GM10266 (cell line): Measurements from ENCODE around the gene STARD8.

Experiments
- DNase-seq: peaks from one replicate; pipeline ENCODE4 v3.0.0; 2012; ENCODE audit errors: extremely low spot score
- CTCF ChIP-seq: IDR thresholded peaks from 2 replicates; pipeline ENCODE4 v1.5.1; 2012; ENCODE audit warnings: mild to moderate bottlenecking, low read depth; ENCODE audit not compliant: control insufficient read depth, insufficient read depth; ENCODE audit errors: missing control alignments

The STARD8 gene

GRCh38 chrX:68710870-68711576 is 63.6 kb downstream of the STARD8 start:
- DNase-seq: peak; percentile 35
- peak; percentile 58 for TF ChIP-seq CTCF

GRCh38 chrX:68711845-68712244 is 64.4 kb downstream of the STARD8 start:
- DNase-seq: no peak
- TF ChIP-seq CTCF: no peak

- no peak for TF ChIP-seq CTCF
- no peak for DNase-seq
Observed at GRCh38 chrX:68714856-68715255, 67.4 kb downstream of the STARD8 start.

GRCh38 chrX:68717196-68717595 is 69.7 kb downstream of the STARD8 start:
- no peak for DNase-seq
- no peak for TF ChIP-seq CTCF

GRCh38 chrX:68717663-68718442 is 70.4 kb downstream of the STARD8 start:
- no peak for DNase-seq
- TF ChIP-seq CTCF: no peak

- DNase-seq: no peak
- TF ChIP-seq CTCF: no peak
Observed at GRCh38 chrX:68718443-68718820, 71.0 kb downstream of the STARD8 start.
